ENCODE measurements around the gene YARS2. TPM values are rescaled to one million over a fixed set of nuclear protein-coding genes. Genes with fewer than 3 reads are reported as not detected.
"Not testable (repeated sequence)": the region's sequence is repeated elsewhere in the genome, so short reads cannot be mapped to it uniquely, and the experiment has no call there.

The YARS2 gene
- polyA plus RNA-seq, 3 donors = 29.9 to 33.3 (median 31.1) TPM

DNA sequence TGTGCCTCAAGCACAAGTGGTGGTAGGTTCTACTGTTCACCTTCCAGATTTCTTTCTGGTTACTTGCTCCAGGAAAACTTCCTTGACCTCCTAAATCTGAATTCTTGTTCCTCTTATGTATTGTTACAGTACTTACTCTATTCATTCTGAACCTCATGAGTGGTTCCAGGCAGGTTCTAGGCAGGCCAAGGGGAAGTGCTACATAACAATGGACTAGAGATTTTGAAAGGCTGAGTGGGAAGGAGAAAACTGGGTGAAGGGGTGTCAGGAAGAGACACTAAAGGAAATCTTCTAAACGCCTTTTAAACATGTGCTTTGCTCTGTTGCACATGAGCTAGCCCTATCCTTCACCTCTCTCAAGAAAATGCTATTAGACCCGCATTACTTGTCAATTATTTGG lies 1.6 kb downstream of the YARS2 start:
- no peak for DNase-seq (ENCODE audit: low read depth in 3 of 3, low spot score in 2 of 3)

DNA sequence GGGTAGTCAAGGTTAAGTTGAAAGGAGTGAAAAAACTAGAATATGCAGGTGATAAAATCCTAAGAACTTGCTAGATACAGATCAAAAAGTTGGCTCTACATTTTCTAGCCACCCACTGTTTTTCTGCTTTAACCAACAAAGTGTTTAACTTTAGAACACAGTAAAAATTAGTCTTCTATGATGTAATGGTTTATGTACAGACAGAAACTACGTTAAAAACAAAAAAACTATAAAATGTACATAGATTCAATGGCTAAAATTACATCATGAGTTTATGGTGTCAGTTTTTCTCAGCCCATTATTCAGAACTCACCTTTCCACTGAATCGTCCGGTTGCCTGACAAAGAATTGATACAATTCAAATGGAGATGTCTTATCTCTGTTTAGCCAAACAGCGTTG lies 2.1 kb downstream of the YARS2 start:
- DNase-seq (ENCODE audit: low read depth in 3 of 3, low spot score in 2 of 3) = no peak

DNA sequence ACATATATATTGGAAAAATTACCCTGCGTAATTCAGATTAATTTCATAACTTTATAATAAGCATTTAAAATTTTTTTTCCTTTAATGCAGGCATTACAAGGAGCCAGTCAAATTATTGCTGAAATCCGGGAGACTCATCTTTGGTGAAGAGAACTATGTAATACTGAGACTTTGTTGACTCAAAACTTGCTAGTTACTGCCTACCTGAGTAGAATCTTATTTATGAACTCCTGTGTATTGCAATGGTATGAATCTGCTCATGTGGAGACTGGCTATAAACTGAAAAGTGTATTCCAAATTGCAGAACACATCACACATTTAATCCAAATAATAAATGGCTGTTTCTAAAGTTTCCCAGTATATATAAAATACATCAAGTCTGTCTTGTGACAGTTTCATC lies 12.4 kb downstream of the YARS2 start:
- no peak for DNase-seq (ENCODE audit: low read depth in 3 of 3, low spot score in 2 of 3)

DNA sequence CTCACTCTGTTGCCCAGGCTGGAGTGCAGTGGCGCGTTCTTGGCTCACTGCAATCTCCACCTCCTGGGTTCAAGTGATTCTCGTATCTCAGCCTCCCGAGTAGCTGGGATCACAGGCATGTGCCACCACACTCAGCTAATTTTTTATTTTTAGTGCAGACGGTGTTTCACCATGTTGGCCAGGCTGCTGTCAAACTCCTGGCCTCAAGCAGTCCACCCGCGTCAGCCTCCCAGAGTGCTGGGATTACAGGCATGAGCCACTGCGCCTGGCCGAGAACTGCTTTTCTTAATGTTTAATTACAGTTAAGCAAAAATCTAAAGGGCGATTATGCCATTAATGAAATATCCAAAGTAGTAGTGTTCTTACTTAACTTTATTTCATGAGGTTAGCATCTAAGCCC lies 13.6 kb downstream of the YARS2 start:
- no peak for DNase-seq (ENCODE audit: low read depth in 3 of 3, low spot score in 2 of 3)

DNA sequence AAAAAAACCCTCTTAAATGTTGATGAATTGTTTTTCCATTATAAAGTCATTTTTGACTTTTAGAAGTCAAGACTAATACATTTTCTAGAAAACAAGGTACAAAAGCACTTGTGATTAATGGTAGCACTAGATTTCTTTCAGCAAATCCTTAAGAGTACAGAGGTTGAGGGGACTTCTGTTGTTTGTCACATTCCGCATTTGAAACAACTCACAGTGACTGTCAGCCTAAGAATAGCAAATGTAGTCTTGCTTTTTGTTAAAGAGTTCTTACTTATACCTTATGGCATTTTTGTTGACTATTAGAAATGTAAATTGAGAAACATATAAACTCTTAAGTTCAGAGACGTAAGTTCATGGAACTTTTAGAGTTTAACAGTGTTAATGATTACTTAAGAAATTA lies 16.4 kb downstream of the YARS2 start:
- no peak for DNase-seq (ENCODE audit: low read depth in 3 of 3, low spot score in 2 of 3)

DNA sequence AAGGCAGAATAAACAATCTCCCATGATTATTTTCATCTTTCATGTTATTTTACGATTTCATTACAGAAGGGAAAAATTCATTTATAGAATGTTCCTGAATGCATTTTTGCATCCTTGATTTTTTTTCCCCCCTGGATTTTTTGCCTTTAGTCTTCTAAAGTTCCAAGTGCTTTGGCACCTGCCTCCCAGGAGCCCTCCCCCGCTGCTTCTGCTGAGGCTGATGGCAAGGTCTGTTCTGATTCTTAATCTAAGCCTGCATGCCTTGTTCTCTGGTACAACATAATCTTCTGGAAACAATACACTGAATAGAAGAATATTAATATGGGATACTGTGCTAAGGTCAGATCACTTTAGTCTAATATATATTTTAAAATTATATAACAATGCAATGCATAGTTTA lies 18.0 kb downstream of the YARS2 start:
- DNase-seq (ENCODE audit: low read depth in 3 of 3, low spot score in 2 of 3) = no peak

DNA sequence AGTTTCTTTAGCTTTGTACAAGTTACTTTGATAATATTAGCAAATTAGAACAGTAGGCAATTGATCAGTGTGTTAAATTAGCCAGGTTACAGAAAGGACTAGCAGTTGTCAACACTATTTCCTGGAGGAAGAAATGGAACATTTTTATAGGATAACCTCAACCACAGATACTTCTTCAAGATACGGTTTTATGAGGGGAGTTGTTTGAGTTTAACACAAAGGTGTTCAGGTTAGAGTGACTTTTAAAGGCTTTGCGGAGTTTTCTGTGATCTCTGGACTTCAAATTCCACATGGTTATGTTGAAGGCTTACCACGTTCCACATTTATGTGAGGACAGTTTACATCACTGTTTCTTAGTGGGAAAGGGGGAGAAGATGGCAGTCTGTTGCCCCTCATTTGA lies 19.3 kb downstream of the YARS2 start:
- no peak for DNase-seq (ENCODE audit: low read depth in 3 of 3, low spot score in 2 of 3)

DNA sequence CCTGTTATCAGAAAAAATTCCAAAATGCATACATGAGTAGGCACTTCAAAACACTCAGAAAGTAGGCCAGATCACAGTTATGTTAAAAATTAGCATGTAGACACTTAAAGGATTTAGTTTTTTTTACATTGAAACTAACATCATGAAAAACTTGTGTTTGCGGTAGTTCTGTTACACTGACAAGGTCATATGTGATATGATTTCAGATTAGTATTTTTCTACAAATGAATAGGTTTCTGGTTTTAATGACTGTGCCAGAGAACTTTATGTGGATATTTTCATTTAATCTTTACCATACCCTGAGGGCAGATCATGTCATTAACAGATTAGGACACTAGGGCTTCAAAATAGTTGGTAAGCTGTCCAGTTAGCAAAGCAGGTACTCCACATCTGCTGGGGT lies 20.7 kb downstream of the YARS2 start:
- DNase-seq (ENCODE audit: low read depth in 3 of 3, low spot score in 2 of 3) = no peak

DNA sequence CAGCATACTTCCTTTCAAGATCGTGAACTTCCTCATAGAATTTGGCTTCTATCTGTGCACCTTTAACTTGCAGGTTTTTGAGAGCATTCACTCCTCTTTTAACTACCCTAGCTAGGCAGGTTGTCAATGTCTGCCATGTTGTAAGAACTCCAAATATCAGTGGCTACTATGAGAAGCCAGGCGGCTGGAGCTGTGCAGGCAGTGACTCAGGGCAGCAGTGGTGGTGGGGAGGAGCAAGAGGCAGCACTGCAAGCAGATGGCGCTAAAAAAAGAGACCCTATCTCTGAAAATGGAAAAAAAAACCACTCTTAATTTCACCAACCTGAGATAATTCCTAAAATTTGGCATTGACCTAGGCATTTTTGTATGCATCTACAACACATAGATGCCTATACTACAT lies 28.5 kb downstream of the YARS2 start:
- no peak for DNase-seq (ENCODE audit: low read depth in 3 of 3, low spot score in 2 of 3)

DNA sequence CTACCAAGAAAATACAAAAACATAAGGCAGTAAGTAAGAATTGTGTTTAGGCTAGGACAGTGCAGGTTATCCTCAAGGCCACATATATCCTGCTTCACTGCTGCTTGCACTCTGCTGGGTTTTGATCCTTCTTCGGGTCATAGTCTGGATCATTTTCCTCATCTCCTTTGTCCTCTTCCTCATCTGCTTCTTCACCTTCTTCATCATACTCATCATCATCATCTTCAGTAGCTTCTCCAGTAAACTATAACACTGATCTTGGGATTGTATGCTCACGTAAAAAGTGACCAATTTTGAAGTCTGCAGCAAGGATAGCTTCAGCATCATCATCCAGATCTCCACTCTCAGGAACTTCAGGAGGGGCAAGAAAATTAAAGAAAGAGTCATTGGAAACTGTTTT lies 29.4 kb downstream of the YARS2 start:
- no peak for DNase-seq (ENCODE audit: low read depth in 3 of 3, low spot score in 2 of 3)

DNA sequence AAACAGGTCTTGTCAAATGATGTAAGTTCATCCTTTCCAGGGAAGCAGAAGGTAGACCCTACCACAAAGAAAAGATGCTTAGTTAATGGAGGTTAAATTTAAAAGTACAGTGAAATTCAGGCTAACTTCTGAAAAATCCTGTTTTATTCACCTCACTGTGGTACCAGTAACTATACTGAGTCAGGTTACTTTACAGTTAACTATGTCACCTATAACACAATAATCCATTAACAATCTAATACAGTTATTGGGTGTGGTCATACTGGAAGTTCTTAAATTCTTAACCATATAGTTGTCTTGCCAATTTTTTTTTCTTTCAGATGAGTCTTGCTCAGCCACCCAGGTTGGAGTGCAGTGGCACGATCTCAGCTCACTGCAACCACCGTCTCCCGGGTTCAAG lies 30.4 kb downstream of the YARS2 start:
- DNase-seq (ENCODE audit: low read depth in 3 of 3, low spot score in 2 of 3) = not testable (repeated sequence)

DNA sequence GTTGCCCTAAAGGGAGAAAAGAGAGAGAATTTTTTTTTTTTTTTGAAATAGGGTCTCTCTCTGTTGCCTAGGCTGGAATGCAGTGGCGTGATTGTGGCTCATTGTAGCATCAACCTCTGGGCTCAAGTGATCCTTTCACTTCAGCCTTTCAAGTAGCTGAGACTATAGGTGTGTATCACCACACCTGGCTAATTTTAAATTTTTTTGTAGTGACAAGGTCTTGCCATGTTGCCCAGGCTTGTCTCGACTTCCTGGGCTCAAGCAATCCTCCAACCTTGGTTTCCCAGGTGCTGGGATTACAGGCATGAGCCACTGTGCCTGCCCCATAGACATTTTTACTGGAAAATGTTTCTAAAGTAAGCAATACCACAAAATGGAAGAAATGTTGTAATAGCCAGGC lies 36.8 kb downstream of the YARS2 start:
- no peak for DNase-seq (ENCODE audit: low read depth in 3 of 3, low spot score in 2 of 3)

DNA sequence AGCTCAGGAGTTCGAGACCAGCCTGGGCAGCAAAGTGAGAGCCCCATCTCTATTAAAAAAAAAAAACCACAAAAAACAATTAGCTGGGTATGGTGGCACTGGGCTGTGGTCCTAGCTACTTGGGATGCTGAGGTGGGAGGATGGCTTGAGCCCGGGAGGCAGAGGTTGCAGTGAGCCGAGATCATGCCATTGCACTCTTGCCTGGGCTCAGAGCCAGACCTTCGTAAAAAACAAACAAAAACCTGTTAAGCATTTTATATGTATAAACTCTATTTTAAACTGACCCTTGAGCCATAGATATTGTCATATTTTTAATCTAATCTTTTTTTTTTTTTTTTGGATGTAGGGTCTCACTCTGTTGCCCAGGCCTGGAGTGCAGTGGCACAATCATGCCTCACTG lies 40.9 kb downstream of the YARS2 start:
- DNase-seq (ENCODE audit: low read depth in 3 of 3, low spot score in 2 of 3) = no peak

DNA sequence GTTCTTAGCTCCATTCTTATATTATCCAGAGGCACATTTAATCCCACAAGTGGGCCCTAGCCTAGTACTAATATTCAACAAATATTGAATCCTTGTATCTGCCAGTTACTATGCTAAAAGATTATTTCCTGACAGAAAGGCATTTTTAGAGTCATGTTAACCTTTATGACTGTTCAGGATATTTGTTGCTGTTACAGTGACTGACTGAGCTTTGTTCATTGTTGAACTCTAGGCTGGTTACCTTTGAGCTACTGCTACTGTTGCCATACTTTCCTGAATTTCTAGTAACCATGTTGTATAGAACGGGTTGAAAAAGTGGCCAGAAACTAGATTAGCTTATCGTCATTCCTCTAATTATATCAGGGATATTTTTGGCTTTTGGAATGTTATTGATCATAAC lies 46.8 kb downstream of the YARS2 start:
- no peak for DNase-seq (ENCODE audit: low read depth in 3 of 3, low spot score in 2 of 3)

DNA sequence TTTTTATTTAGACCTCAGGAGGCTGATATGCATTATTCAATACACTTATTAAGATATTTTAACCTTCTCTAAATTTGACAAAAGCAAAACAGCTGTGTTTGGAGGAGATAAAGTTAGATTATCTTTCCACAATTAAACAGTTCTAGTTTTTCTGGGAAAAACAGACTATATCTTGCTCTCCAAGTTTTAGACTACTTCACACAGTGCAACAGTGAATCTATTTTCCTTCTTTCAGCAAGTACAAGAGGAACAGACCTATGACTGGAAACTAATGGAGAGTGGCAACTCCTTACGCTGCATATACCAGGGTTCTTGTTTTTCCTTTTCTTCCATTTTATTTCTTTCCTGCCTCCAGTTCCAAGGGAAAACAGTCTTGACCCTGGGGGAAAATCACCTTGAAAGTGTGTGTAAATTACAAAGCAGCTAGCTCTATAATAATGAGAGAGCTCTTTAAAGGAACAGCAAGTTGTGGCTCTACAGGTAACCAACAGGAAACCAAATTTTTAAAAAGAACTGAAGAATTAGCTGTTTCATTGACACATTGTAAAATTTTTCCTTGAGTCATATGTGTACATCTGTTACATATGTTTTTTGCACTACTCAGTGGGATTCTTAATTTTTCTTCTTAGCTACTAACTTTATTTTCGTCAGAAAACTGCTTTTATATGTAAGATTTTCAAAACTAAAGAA lies 49.2 kb downstream of the YARS2 start:
- no peak for DNase-seq (ENCODE audit: low read depth in 3 of 3, low spot score in 2 of 3)

DNA sequence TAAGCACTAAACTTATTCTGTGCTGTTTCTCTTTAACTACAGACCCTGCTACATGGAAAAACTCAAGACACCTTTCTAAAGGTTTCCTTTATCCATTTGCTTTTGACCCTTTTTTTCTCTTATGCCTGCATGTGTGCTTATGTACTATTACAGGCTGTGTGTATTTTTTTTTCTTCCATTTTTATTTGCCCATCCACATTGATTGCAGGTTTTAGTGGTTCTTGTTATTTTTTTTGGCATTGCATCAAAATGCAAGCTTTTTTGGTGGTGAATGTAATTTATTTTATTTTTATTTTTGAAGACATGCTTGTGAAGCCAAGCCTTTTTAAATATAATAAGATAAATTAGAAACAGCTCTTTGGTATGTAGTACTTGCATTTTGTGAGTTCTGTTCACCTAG lies 49.9 kb downstream of the YARS2 start:
- DNase-seq (ENCODE audit: low read depth in 3 of 3, low spot score in 2 of 3) = no peak

DNA sequence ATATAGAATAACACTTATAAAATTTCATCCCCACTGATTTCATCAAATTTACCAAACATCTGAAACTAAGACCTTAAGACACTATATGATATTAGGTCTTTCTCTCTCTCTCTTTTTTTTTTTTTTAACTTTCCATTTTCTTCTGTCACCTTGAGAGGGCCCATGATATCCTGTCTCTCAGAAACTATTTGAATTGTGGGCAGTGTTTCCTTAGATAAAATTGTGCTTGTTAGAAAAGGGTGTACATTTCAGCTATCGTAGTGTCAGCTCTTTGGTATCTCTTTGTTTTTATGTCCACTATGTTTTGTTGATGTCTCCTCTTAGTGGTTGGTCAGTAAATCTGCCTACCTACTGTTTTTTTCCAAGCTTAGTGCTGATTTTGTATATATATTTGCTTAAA lies 52.8 kb downstream of the YARS2 start:
- DNase-seq (ENCODE audit: low read depth in 3 of 3, low spot score in 2 of 3) = no peak

DNA sequence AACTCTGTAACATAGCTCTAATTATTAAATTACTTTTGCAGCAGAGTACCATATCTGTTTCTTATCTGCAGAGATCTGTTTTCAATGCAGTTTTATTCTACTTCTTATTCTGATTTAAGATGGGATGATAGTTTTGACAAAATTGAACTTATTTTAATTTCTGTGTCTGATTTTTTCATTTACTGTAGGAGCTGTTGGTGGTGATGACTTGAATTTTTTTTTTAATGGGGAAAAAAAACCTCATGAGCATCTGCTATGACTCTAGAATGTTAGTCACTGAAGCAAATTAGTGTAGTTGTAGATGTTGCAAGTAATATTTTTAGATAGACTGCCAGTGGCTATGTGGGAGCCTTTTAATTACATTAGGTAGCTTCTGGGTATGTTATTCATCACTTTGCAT lies 53.2 kb downstream of the YARS2 start:
- no peak for DNase-seq (ENCODE audit: low read depth in 3 of 3, low spot score in 2 of 3)

DNA sequence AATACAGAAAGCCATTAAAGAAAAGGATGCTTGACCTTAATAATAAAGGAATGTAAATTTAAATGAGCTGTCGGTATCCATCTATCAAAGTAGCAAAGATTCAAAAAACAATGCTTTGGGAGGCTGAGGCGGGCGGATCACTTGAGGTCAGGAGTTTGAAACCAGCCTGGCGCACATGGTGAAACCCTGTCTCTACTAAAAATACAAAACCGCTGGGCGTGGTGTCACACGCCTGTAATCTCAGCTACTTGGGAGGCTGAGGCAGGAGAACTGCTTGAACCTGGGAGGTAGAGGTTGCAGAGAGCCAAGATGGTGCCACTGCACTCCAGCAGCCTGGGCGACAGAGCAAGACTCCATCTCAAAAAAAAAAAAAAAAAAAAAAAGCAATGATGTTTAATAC lies 56.3 kb downstream of the YARS2 start:
- not testable (repeated sequence) for DNase-seq (ENCODE audit: low read depth in 3 of 3, low spot score in 2 of 3)

DNA sequence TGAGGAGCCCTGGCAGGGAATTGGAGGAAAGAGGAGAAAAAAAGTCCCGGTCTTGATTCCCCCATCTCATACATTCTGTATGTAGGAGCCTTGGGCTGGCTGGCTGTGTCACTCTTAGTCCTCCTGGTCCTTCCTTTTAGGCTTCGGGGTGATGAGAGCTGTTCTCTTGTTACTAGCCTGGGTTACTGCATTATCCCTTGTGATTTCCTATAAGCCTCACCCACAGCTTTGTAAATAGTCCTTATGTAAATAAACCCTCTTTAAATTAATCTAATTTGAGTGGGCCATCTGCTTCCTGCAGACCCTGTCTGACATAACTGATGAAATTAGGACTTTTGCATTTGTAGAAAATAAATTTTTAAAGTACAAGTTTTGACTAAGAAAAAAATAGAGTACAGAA lies 57.4 kb downstream of the YARS2 start:
- no peak for DNase-seq (ENCODE audit: low read depth in 3 of 3, low spot score in 2 of 3)

DNA sequence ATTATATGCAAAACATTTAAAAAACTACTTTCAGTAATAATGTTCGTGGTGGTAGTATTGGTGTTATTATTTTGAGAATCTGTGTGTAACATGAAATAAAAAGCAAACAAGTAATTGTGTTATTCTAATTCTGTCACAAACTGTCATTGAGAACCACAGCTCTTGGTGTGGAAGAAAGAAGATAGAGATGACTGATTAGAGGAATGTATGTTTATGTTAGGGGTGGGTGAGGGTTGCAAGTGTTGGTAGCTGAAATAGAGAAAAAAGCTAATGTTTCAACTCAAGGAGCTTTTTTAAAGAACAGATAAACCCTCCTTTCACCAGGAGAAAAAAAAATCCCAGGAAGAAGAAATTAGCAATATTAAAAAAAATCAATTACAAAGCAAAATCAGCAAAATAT lies 58.3 kb downstream of the YARS2 start:
- DNase-seq (ENCODE audit: low read depth in 3 of 3, low spot score in 2 of 3) = no peak

Data from right renal cortex interstitium (tissue), 3 donors.